ENCODE results near the gene SCN5A.

GRCh38 chr3:38644016-38644661 lies 5.3 kb downstream of the SCN5A start:
- TF ChIP-seq SRF (IDR thresholded peaks at IDR 0.05; ENCODE audit: low read depth) = no peak
- no peak for TF ChIP-seq SP1 (IDR thresholded peaks at IDR 0.05; ENCODE audit: low read depth)
- no peak for TF ChIP-seq POLR2AphosphoS5 (IDR thresholded peaks at IDR 0.05; ENCODE audit: low read depth, low read length)
- no peak for TF ChIP-seq CTCF (IDR thresholded peaks at IDR 0.05 in 2 of 3, conservative IDR thresholded peaks at IDR 0.05 in 1 of 3; ENCODE audit: borderline replicate concordance in 1 of 3, insufficient read depth in 1 of 3, low read depth in 2 of 3, low read length in 2 of 3)
- no peak for TF ChIP-seq ATF3 (IDR thresholded peaks at IDR 0.05)
